ENCODE measurements around the gene FN3KRP. TPM values are rescaled to one million over a fixed set of nuclear protein-coding genes. Genes with fewer than 3 reads are reported as not detected.

FN3KRP gene
- total and polyA plus RNA-seq, 2 donors (not counting 3 experiments of a cell fraction or from before 2014, with no cell fraction given): 22.2 to 35.2 TPM

- H3K4me1 ChIP-seq (ENCODE audit: control insufficient read depth, extremely low read depth, insufficient read depth, low read length): peaks cover 5% of the 10 kb centered on the region
- dilution Hi-C loops (cut with MboI; ENCODE audit: extremely low pct_ligation_motif_present, low sequenced_read_pairs): no loop called here
- no peak overlapping the region for H3K4me3 ChIP-seq (replicated peaks in 1 of 3; ENCODE audit: insufficient read depth in 1 of 3, low read depth in 1 of 3, low read length in 3 of 3)
- FAIRE-seq (no peak), DNase-seq (ENCODE audit: low read depth, low spot score) (no peak)
- H3K27me3 ChIP-seq (ENCODE audit: control insufficient read depth in 2 of 2, insufficient read depth in 2 of 2, low read length in 2 of 2): no peaks in the 10 kb centered on the region
- H4K20me1 ChIP-seq (replicated peaks; ENCODE audit: control insufficient read depth, extremely low read depth, insufficient read depth, low read length): no peaks in the 10 kb centered on the region
- H2AFZ ChIP-seq (ENCODE audit: low read depth, low read length): no peak overlapping the region
- H3K4me2 ChIP-seq (ENCODE audit: insufficient read depth, low read length): no peak overlapping the region
- no peak overlapping the region for H3K27ac ChIP-seq (ENCODE audit: insufficient read depth, low read depth, low read length)
- no peaks in the 10 kb centered on the region for H3K9me3 ChIP-seq (replicated peaks; ENCODE audit: control insufficient read depth, insufficient read depth, low read length)
- intact Hi-C loops (cut with micrococcal nuclease): no loop called here
- ChIA-PET CTCF (interaction anchor here (0.8 to 2.5 kb wide), 2 partner anchors 12 to 86 kb away, joined by 3 to 7 read pairs; no protein-coding TSS in a partner anchor), POLR2A (no interaction called here)
- BruUV-seq (replicated peaks): no TSS peak
- H3K79me2 ChIP-seq (ENCODE audit: control insufficient read depth, insufficient read depth, low read length): peaks cover 30% of the 10 kb centered on the region
- peaks cover 0 to 2% of the 10 kb centered on the region in 2 experiments for H3K36me3 ChIP-seq (ENCODE audit: control insufficient read depth in 2 of 2, extremely low read depth in 1 of 2, insufficient read depth in 2 of 2, low read length in 2 of 2)
- no peak for TF ChIP-seq GATA2 (IDR thresholded peaks at IDR 0.05; ENCODE audit: insufficient read depth, insufficient read length, low read depth, low read length)
- no peak for TF ChIP-seq EZH2 (IDR thresholded peaks at IDR 0.05; ENCODE audit: borderline replicate concordance, low read depth, low read length, severe bottlenecking)
- TF ChIP-seq JUN (IDR thresholded peaks at IDR 0.05; ENCODE audit: borderline replicate concordance, insufficient read depth, insufficient read length, low read depth): no peak
- TF ChIP-seq POLR2AphosphoS5 (IDR thresholded peaks at IDR 0.05; ENCODE audit: insufficient read depth, low read depth, low read length): no peak
- TF ChIP-seq CTCF (IDR thresholded peaks at IDR 0.05; ENCODE audit: extremely low read depth in 1 of 2, insufficient read depth in 1 of 2, low read depth in 1 of 2, low read length in 2 of 2): no peak
- no peak for TF ChIP-seq POLR2A (IDR thresholded peaks at IDR 0.05; ENCODE audit: low read depth, low read length)
- no peaks in the 10 kb centered on the region for H3K9me1 ChIP-seq (replicated peaks; ENCODE audit: control insufficient read depth, extremely low read depth, insufficient read depth, low read length)
- H3K9ac ChIP-seq (replicated peaks; ENCODE audit: extremely low read depth, insufficient read depth, low read length): no peak overlapping the region
Measured at GRCh38 chr17:82754297-82755208, 38.0 kb downstream of the FN3KRP start.

Data from endothelial cell of umbilical vein (primary cell).